ENCODE results near the gene B3GNT2. TPM values are rescaled to one million over a fixed set of nuclear protein-coding genes. Genes with fewer than 3 reads are reported as not detected.

Gene B3GNT2
- polyA plus RNA-seq, 1 donor from 2014 or later, result 5.8 TPM

- Histone ChIP-seq H3K9me3 (ENCODE audit: low read length) (no peaks in the 10 kb centered on the region), H3K4me3 (ENCODE audit: low read length) (no peak overlapping the region), H3K9me2 (ENCODE audit: insufficient read depth, low read length) (no peaks in the 10 kb centered on the region), H3F3A (ENCODE audit: insufficient read depth, low read length, poor library complexity, severe bottlenecking) (no peaks in the 10 kb centered on the region), H3K36me3 (ENCODE audit: insufficient read depth, low read length) (no peaks in the 10 kb centered on the region), H3K79me2 (replicated peaks; ENCODE audit: insufficient read depth, low read length) (no peaks in the 10 kb centered on the region), H4K20me1 (ENCODE audit: insufficient read depth) (no peaks in the 10 kb centered on the region), H3K9ac (ENCODE audit: low read length) (no peak overlapping the region), H3K27ac (ENCODE audit: low read length) (no peak overlapping the region), H3K4me2 (ENCODE audit: low read length) (no peak overlapping the region), H2AFZ (ENCODE audit: low read depth, low read length) (no peak overlapping the region), H3K27me3 (ENCODE audit: insufficient read depth, low read depth, low read length) (no peaks in the 10 kb centered on the region)
- TF ChIP-seq MXI1 (conservative IDR thresholded peaks at IDR 0.05; ENCODE audit: poor library complexity, severe bottlenecking) (no peak), RAD21 (conservative IDR thresholded peaks at IDR 0.05) (no peak), EP300 (conservative IDR thresholded peaks at IDR 0.05; ENCODE audit: poor library complexity, severe bottlenecking) (no peak), POLR2AphosphoS5 (IDR thresholded peaks at IDR 0.05) (no peak)
- TF ChIP-seq, protein P1, sequence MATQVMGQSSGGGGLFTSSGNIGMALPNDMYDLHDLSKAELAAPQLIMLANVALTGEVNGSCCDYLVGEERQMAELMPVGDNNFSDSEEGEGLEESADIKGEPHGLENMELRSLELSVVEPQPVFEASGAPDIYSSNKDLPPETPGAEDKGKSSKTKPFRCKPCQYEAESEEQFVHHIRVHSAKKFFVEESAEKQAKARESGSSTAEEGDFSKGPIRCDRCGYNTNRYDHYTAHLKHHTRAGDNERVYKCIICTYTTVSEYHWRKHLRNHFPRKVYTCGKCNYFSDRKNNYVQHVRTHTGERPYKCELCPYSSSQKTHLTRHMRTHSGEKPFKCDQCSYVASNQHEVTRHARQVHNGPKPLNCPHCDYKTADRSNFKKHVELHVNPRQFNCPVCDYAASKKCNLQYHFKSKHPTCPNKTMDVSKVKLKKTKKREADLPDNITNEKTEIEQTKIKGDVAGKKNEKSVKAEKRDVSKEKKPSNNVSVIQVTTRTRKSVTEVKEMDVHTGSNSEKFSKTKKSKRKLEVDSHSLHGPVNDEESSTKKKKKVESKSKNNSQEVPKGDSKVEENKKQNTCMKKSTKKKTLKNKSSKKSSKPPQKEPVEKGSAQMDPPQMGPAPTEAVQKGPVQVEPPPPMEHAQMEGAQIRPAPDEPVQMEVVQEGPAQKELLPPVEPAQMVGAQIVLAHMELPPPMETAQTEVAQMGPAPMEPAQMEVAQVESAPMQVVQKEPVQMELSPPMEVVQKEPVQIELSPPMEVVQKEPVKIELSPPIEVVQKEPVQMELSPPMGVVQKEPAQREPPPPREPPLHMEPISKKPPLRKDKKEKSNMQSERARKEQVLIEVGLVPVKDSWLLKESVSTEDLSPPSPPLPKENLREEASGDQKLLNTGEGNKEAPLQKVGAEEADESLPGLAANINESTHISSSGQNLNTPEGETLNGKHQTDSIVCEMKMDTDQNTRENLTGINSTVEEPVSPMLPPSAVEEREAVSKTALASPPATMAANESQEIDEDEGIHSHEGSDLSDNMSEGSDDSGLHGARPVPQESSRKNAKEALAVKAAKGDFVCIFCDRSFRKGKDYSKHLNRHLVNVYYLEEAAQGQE (IDR thresholded peaks at IDR 0.05; ENCODE audit: borderline replicate concordance), result no peak
These were observed 10.1 kb downstream of the B3GNT2 start for GRCh38 chr2:62206024-62206423.

- Histone ChIP-seq H3K27ac (ENCODE audit: low read length) (no peak overlapping the region), H2AFZ (ENCODE audit: low read depth, low read length) (no peak overlapping the region), H3K4me2 (ENCODE audit: low read length) (no peak overlapping the region), H3F3A (ENCODE audit: insufficient read depth, low read length, poor library complexity, severe bottlenecking) (no peaks in the 10 kb centered on the region), H3K9me2 (ENCODE audit: insufficient read depth, low read length) (no peaks in the 10 kb centered on the region), H3K36me3 (ENCODE audit: insufficient read depth, low read length) (no peaks in the 10 kb centered on the region), H3K9ac (ENCODE audit: low read length) (no peak overlapping the region), H3K4me3 (ENCODE audit: low read length) (no peak overlapping the region), H3K27me3 (ENCODE audit: insufficient read depth, low read depth, low read length) (no peaks in the 10 kb centered on the region), H4K20me1 (ENCODE audit: insufficient read depth) (no peaks in the 10 kb centered on the region), H3K9me3 (ENCODE audit: low read length) (no peaks in the 10 kb centered on the region), H3K79me2 (replicated peaks; ENCODE audit: insufficient read depth, low read length) (no peaks in the 10 kb centered on the region)
- TF ChIP-seq POLR2AphosphoS5 (IDR thresholded peaks at IDR 0.05), result no peak
These were observed 11.6 kb downstream of the B3GNT2 start for GRCh38 chr2:62207491-62207890.

DNA sequence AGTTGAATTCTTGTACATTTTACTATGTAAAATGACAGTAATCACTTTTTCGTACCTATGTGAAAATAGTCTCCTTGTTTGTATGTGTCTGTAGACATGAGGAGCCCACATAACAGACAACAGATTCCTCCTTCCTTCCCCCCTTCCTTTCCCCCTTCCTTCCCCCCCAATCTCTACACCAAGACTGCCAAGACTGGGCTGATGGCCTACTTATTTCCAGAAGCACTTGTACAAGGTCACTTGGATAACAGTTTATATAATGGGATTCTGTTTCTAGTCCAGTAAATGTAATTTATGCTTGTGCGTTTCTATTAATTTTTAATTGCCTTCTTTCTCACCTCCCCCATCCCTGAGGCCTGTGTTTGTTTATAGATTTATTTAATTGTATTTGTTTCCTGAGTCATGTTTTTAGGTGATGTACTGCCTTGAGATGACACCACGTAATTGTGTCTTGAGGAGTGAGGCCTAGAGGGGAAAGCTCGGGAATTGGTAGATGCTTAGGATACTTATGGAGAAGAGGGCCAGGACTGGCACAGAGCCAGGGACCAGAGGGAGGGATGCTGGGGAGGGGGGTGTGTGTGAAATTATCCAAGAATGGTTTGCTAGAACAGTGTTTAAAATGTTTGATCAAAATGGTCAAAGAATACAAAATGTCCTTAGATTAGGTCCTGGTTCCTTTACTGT is 12.3 kb downstream of the B3GNT2 start:
- no peak overlapping the region for H3K4me2 ChIP-seq (ENCODE audit: low read length)
- no peaks in the 10 kb centered on the region for H4K20me1 ChIP-seq (ENCODE audit: insufficient read depth)
- H3K36me3 ChIP-seq (ENCODE audit: insufficient read depth, low read length), result no peaks in the 10 kb centered on the region
- no peak for TF ChIP-seq RAD21 (conservative IDR thresholded peaks at IDR 0.05)
- TF ChIP-seq TAF1 (IDR thresholded peaks at IDR 0.05; ENCODE audit: low read depth), result no peak
- no peak for TF ChIP-seq POLR2AphosphoS5 (IDR thresholded peaks at IDR 0.05)
- no peak for TF ChIP-seq EZH2 (IDR thresholded peaks at IDR 0.05; ENCODE audit: borderline replicate concordance, insufficient read depth, low read length, poor library complexity, severe bottlenecking)
- no peak for TF ChIP-seq SMC3 (conservative IDR thresholded peaks at IDR 0.05; ENCODE audit: poor library complexity)
- no peak for TF ChIP-seq MXI1 (conservative IDR thresholded peaks at IDR 0.05; ENCODE audit: poor library complexity, severe bottlenecking)
- TF ChIP-seq, protein P2, sequence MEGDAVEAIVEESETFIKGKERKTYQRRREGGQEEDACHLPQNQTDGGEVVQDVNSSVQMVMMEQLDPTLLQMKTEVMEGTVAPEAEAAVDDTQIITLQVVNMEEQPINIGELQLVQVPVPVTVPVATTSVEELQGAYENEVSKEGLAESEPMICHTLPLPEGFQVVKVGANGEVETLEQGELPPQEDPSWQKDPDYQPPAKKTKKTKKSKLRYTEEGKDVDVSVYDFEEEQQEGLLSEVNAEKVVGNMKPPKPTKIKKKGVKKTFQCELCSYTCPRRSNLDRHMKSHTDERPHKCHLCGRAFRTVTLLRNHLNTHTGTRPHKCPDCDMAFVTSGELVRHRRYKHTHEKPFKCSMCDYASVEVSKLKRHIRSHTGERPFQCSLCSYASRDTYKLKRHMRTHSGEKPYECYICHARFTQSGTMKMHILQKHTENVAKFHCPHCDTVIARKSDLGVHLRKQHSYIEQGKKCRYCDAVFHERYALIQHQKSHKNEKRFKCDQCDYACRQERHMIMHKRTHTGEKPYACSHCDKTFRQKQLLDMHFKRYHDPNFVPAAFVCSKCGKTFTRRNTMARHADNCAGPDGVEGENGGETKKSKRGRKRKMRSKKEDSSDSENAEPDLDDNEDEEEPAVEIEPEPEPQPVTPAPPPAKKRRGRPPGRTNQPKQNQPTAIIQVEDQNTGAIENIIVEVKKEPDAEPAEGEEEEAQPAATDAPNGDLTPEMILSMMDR (IDR thresholded peaks at IDR 0.05; ENCODE audit: poor library complexity, severe bottlenecking), result no peak
- TF ChIP-seq, protein P1 (IDR thresholded peaks at IDR 0.05; ENCODE audit: borderline replicate concordance), result no peak
- no peak for TF ChIP-seq EP300 (conservative IDR thresholded peaks at IDR 0.05; ENCODE audit: poor library complexity, severe bottlenecking)
- no peak overlapping the region for H2AFZ ChIP-seq (ENCODE audit: low read depth, low read length)
- H3K9ac ChIP-seq (ENCODE audit: low read length), result no peak overlapping the region
- no peak overlapping the region for H3K4me3 ChIP-seq (ENCODE audit: low read length)
- no peaks in the 10 kb centered on the region for H3K79me2 ChIP-seq (replicated peaks; ENCODE audit: insufficient read depth, low read length)
- H3K27ac ChIP-seq (ENCODE audit: low read length), result no peak overlapping the region
- H3K27me3 ChIP-seq (ENCODE audit: insufficient read depth, low read depth, low read length), result no peaks in the 10 kb centered on the region
- H3K9me2 ChIP-seq (ENCODE audit: insufficient read depth, low read length), result no peaks in the 10 kb centered on the region
- H3K9me3 ChIP-seq (ENCODE audit: low read length), result no peaks in the 10 kb centered on the region
- H3F3A ChIP-seq (ENCODE audit: insufficient read depth, low read length, poor library complexity, severe bottlenecking), result no peaks in the 10 kb centered on the region

Data from neural cell (in vitro differentiated cells).